SKM-1 (cell line): ENCODE results near the gene SIRT7.

Source experiments
- DNase-seq: peaks from one replicate; lab custom pipeline; 2025; ENCODE audit not compliant: unreplicated experiment; lab: John Stamatoyannopoulos, UW

SIRT7 gene

GRCh38 chr17:81932333-81932983 is 14.5 kb upstream of the SIRT7 start:
- no peak for DNase-seq

GRCh38 chr17:81931557-81932332 is 13.8 kb upstream of the SIRT7 start:
- DNase-seq = no peak

GRCh38 chr17:81931189-81931556 is 13.2 kb upstream of the SIRT7 start:
- no peak for DNase-seq

- DNase-seq = no peak
Measured at GRCh38 chr17:81930142-81931125, 12.5 kb upstream of the SIRT7 start.

- no peak for DNase-seq
Measured at GRCh38 chr17:81929253-81930141, 11.5 kb upstream of the SIRT7 start.

GRCh38 chr17:81928544-81929252 is 10.7 kb upstream of the SIRT7 start:
- no peak for DNase-seq

- peak; percentile 71 for DNase-seq
Measured at GRCh38 chr17:81927653-81928543, 9.9 kb upstream of the SIRT7 start, which contains the start of gene MAFG. TSS of gene MAFG (minus strand) at chr17:81927735. CDS start at chr17:81923185, 4,550 bp downstream.

- DNase-seq = no peak
Measured at GRCh38 chr17:81927152-81927652, 9.2 kb upstream of the SIRT7 start.

- DNase-seq = peak; percentile 74
Measured at GRCh38 chr17:81926451-81927151, 8.6 kb upstream of the SIRT7 start.

GRCh38 chr17:81925860-81926450 is 8.0 kb upstream of the SIRT7 start:
- no peak for DNase-seq

GRCh38 chr17:81924557-81925532 is 6.9 kb upstream of the SIRT7 start:
- DNase-seq = no peak

- DNase-seq = peak; percentile 86
Measured at GRCh38 chr17:81923302-81924260, 5.6 kb upstream of the SIRT7 start.

GRCh38 chr17:81922566-81923301 is 4.8 kb upstream of the SIRT7 start:
- DNase-seq = no peak

GRCh38 chr17:81921996-81922565 is 4.1 kb upstream of the SIRT7 start:
- DNase-seq = no peak
